GM11168 (cell line): ENCODE results near the gene KDM5D.

ENCODE experiments used
- in situ Hi-C: fragments of 300-500 bp; cut with MboI; formaldehyde crosslinking; loops from one replicate; pipeline ENCODE4 v1.12.0; 2022; ENCODE audit warnings: low sequenced_read_pairs; ENCODE audit not compliant: unreplicated experiment

KDM5D gene

GRCh38 chrY:19744381-19745378 lies at the start of gene KDM5D:
Gene KDM5D (minus strand): TSS chrY:19744726. CDS start chrY:19744534, 192 bp downstream.
- in situ Hi-C loops, result no loop called here

- in situ Hi-C loops, result no loop called here
These were observed 23.8 kb upstream of the KDM5D start for GRCh38 chrY:19768375-19768774.

- in situ Hi-C loops, result no loop called here
These were observed 1.2 kb downstream of the KDM5D start for GRCh38 chrY:19743331-19743730.

- in situ Hi-C loops, result no loop called here
These were observed 2.4 kb downstream of the KDM5D start for GRCh38 chrY:19742153-19742552.

GRCh38 chrY:19734425-19734824 lies 10.1 kb downstream of the KDM5D start:
- in situ Hi-C loops, result no loop called here

GRCh38 chrY:19717950-19718349 lies 26.6 kb downstream of the KDM5D start:
- in situ Hi-C loops, result no loop called here

GRCh38 chrY:19717146-19717545 lies 27.4 kb downstream of the KDM5D start:
- in situ Hi-C loops, result no loop called here

GRCh38 chrY:19715226-19715625 lies 29.3 kb downstream of the KDM5D start:
- in situ Hi-C loops, result no loop called here

- in situ Hi-C loops, result no loop called here
These were observed 31.1 kb downstream of the KDM5D start for GRCh38 chrY:19713430-19713829.

- in situ Hi-C loops, result no loop called here
These were observed 38.3 kb downstream of the KDM5D start for GRCh38 chrY:19706273-19706672.

GRCh38 chrY:19698495-19698894 lies 46.0 kb downstream of the KDM5D start:
- in situ Hi-C loops, result no loop called here

- in situ Hi-C loops, result no loop called here
These were observed 63.7 kb downstream of the KDM5D start for GRCh38 chrY:19680821-19681220.
